SJSA1 (cell line): ENCODE results near the gene PRKN. TPM values are rescaled to one million over a fixed set of nuclear protein-coding genes. Genes with fewer than 3 reads are reported as not detected.

Experiments
- DNase-seq, 2 experiments: peaks; one replicate each; pipeline ENCODE4 v3.0.0-alpha.2; 2015 to 2020; ENCODE audit warnings: low spot score in 2 of 2, low read depth in 1 of 2
- H3K27ac ChIP-seq: fragments of 250-450 bp; sonication (Bioruptor Pico); 2 replicates; pipeline ENCODE4 v1.5.1; 2020; ENCODE audit warnings: mild to moderate bottlenecking, moderate library complexity
- H3K27me3 ChIP-seq: fragments of 250-450 bp; sonication (Bioruptor Pico); replicated peaks from 2 replicates; pipeline ENCODE4 v1.5.1; 2020; ENCODE audit warnings: mild to moderate bottlenecking, moderate library complexity
- H3K36me3 ChIP-seq: fragments of 250-450 bp; sonication (Bioruptor Pico); 2 replicates; pipeline ENCODE4 v1.5.1; 2020; ENCODE audit warnings: mild to moderate bottlenecking
- H3K4me1 ChIP-seq: fragments of 250-450 bp; sonication (Bioruptor Pico); replicated peaks from 2 replicates; pipeline ENCODE4 v1.6.1; 2021; ENCODE audit warnings: mild to moderate bottlenecking
- H3K4me3 ChIP-seq: fragments of 250-450 bp; sonication (Bioruptor Pico); 2 replicates; pipeline ENCODE4 v1.5.1; 2020; ENCODE audit warnings: mild to moderate bottlenecking
- H3K9me3 ChIP-seq: fragments of 250-450 bp; sonication (Bioruptor Pico); replicated peaks from 2 replicates; pipeline ENCODE4 v1.5.1; 2020; ENCODE audit warnings: mild to moderate bottlenecking
- total RNA-seq: library from RNA; depleted of rRNA; stranded (reverse); fragments of >200 nt; shearing (Covaris generic); gene quantifications from 2 replicates; pipeline ENCODE4 v1.2.3, GENCODE V29; 2014

The PRKN gene
- total RNA-seq, 1 experiment from 2014 or later: not detected

DNA sequence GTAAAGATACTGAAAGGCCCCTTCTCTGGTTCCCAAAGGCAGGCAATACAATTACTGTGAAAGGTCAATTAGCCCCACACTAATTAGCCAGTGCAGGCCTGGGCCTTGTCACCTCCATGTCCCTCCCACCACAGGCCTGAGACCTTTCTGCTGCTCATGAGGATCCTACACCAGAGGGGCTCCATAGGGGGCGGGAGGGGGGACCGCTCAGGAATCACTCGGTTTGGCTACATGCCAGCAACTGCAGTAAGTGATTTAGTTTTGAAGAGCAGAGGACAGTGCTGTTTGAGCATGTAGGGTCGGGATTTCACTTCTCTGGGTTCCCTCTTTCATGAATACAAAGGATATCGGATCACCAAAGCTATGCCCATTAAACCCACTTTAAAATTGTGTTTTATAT is 455.6 kb downstream of the PRKN start:
- Histone ChIP-seq H3K4me1 (no peaks in the 10 kb centered on the region), H3K36me3 (no peaks in the 10 kb centered on the region)

DNA sequence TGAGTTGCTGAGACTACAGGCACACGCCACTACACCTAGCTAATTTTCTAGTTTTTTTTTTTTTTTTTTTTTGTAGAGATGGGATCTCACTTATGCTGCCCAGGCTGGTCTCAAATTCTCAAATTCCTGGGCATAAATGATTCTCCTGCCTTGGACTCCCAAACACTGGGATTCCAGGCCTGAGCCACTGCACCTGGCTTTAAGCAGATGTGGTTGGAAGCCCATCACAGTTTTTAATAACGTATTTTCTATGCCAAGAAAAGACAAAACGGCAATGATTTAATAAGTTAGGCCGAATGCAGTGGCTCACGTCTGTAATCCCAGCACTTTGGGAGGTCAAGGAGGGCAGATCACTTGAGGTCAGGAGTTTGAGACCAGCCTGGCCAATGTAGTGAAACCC is 456.6 kb downstream of the PRKN start:
- H3K4me1 ChIP-seq: no peaks in the 10 kb centered on the region
- peaks cover 4% of the 10 kb centered on the region; the same call in 1 of the 2 replicates for H3K9me3 ChIP-seq
- DNase-seq: no peak
- no peaks in the 10 kb centered on the region for H3K27me3 ChIP-seq
- H3K4me3 ChIP-seq: no peak overlapping the region
- H3K36me3 ChIP-seq: no peaks in the 10 kb centered on the region
- H3K27ac ChIP-seq: no peak overlapping the region

More for the DNA sequence above, 455.6 kb downstream of the PRKN start:
- H3K4me3 ChIP-seq: no peak overlapping the region
- no peak overlapping the region for H3K27ac ChIP-seq
- H3K9me3 ChIP-seq: peaks cover 4% of the 10 kb centered on the region; the same call in 1 of the 2 replicates
- DNase-seq: no peak
- H3K27me3 ChIP-seq: no peaks in the 10 kb centered on the region

DNA sequence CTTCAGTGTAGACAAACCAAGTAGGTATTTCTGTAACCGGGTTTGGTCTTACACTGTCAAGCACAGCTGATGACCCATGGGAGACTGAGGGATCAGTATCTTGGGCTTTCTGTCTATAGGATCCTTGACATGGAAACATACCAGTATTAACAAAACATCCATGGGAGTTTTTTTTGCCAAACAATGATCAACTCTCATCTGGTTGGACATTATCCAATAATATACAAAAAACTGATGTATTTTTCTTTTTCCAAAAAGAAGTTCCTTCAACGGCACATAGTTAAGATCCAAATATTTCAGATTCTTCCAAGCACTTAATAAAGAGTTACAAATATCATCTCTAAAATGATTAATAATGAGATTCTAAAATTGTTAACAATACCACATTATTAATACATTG is 459.9 kb downstream of the PRKN start:
- no peaks in the 10 kb centered on the region for H3K27me3 ChIP-seq
- no peak overlapping the region for H3K4me3 ChIP-seq
- H3K9me3 ChIP-seq: peaks cover 4% of the 10 kb centered on the region; the same call in 1 of the 2 replicates
- H3K36me3 ChIP-seq: no peaks in the 10 kb centered on the region
- H3K27ac ChIP-seq: no peak overlapping the region
- no peak for DNase-seq
- H3K4me1 ChIP-seq: no peaks in the 10 kb centered on the region

DNA sequence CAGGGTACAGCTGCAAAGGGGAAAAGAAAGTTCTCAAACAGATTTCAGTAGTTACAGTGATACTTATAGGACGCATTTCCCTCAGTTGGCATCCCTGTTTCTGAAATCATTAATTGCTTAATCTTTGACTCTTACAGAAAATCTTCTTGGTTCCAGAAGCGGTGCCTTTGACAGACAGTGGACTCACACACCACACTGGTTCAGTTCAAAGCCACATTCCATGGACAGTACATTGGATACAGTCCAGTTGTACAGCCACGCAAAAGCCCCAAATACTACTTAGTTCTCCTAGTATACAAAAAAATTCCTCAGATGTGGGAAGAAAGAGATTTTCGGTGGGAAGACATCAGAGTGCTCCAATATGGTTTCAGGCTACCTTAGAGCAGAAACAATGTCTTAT is 460.4 kb downstream of the PRKN start:
- H3K27me3 ChIP-seq: no peaks in the 10 kb centered on the region
- no peaks in the 10 kb centered on the region for H3K36me3 ChIP-seq
- peaks cover 4% of the 10 kb centered on the region; the same call in 1 of the 2 replicates for H3K9me3 ChIP-seq
- no peak for DNase-seq
- H3K4me3 ChIP-seq: no peak overlapping the region
- H3K27ac ChIP-seq: no peak overlapping the region
- no peaks in the 10 kb centered on the region for H3K4me1 ChIP-seq

DNA sequence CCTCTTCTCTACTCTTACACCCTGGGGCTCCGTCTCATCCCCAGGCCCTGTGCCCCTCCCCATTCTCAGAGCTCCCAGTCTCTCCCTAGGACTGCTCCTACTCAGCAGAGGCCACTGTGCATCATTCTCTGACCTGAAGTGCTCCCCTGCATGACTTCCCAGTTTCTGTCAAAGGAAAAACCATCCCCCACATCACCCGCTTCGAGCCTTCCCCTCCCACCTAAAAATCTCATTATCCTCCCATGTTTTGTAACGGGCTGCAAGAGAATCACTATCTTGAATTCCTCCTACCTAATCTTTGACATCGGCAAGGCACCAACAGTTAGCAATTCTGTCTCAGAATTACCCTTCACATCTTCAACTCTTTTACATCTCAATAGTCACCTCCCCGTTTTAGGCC is 463.0 kb downstream of the PRKN start:
- DNase-seq: no peak
- Histone ChIP-seq H3K9me3 (peaks cover 9% of the 10 kb centered on the region; the same call in 1 of the 2 replicates), H3K4me1 (no peaks in the 10 kb centered on the region), H3K27ac (no peak overlapping the region), H3K27me3 (no peaks in the 10 kb centered on the region), H3K36me3 (no peaks in the 10 kb centered on the region), H3K4me3 (no peak overlapping the region)

DNA sequence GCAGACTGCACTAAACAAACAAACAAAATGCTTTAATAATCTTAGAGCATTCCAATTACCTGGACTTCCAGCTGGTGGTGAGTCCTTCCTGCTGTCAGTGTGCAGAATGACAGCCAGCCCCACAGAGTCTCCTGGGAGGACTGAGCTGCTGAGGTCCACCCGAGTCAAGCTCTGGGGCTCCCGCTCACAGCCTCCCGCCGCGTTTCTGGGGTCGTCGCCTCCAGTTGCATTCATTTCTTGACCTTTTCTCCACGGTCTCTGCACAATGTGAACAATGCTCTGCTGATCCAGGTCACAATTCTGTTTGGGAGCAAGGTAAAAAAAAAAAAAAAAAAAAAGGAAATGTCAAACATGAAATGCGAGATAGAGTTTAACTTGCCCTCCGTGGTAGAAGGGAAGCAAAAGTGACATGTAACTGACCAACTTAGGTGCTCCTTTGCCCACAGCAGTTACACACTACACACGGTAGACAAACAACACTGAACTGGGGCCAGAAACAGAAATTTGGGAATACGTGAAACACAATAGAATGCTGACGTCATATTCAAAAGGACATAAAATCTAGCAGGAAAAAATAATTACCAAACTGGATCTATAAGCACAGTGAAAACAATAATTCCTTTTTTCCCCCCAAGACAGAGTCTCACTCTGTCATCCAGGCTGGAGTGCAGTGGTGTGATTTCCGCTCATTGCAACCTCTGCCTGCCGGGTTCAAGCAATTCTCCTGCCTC is 464.9 kb downstream of the PRKN start:
- Histone ChIP-seq H3K36me3 (no peaks in the 10 kb centered on the region), H3K4me1 (no peaks in the 10 kb centered on the region), H3K27ac (no peak overlapping the region), H3K9me3 (peaks cover 5% of the 10 kb centered on the region; the same call in 1 of the 2 replicates), H3K4me3 (no peak overlapping the region), H3K27me3 (no peaks in the 10 kb centered on the region)
- DNase-seq: no peak

DNA sequence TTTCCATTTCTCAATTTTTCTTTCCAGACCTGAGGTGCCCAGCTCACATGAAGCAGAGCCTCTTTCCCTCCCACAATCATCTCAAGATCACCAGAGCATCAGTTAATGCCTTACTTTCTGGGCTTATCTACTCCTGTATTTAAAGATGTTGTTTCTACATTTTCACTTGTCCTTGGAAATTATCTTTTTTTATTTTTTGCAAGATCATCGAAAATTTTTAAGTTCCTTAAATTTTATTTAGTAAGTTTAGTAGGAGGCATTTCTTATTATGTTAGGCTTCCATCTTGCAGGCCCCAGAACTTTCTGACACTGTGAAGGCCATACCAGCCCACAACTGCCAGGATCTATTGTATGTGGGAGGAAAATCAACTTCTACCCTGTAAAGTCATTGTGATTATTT is 466.0 kb downstream of the PRKN start:
- Histone ChIP-seq H3K27me3 (no peaks in the 10 kb centered on the region), H3K4me3 (no peak overlapping the region), H3K9me3 (peaks cover 5% of the 10 kb centered on the region; the same call in 1 of the 2 replicates), H3K36me3 (no peaks in the 10 kb centered on the region), H3K4me1 (no peaks in the 10 kb centered on the region), H3K27ac (no peak overlapping the region)
- no peak for DNase-seq

DNA sequence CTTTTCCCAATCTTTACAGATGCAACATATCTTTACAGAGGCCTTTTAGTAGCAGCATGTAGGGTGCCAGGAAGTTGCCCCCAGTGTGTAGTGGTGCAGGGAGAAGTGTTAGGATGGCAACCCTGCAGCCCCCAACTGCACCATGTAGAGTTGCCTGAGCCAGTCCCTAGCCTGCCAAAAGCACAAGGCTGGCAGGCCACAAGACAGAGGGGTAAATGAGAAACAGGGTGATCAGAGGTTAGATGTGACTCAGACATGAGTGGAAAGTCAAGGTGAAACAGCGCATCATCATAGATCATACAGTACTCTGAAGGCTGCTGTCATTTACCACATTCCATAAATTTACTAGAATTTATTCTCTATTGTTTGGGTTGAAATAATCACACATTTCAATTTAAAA is 467.5 kb downstream of the PRKN start:
- Histone ChIP-seq H3K27me3 (no peaks in the 10 kb centered on the region), H3K36me3 (no peaks in the 10 kb centered on the region), H3K9me3 (peaks cover 5% of the 10 kb centered on the region; the same call in 1 of the 2 replicates), H3K27ac (no peak overlapping the region), H3K4me1 (no peaks in the 10 kb centered on the region), H3K4me3 (no peak overlapping the region)
- no peak for DNase-seq

DNA sequence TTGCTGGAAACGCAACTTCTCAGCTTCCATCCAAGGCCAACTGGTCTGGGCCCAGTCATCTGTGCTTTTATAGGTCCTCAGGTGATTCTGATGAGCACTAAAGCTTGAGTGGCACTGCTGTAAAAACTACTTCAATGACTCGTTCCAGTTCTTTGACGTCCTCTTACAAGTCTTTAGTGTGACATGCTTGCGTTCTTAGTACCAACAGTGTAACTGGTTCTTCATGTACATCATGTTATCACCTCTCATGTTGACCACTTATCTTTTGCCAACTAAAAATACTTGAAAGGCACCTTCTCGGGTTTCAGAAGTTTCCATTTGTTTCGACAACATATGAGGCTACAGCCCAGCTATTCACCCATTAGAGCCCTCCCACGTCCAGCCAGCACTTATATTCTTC is 468.9 kb downstream of the PRKN start:
- H3K4me3 ChIP-seq: no peak overlapping the region
- H3K4me1 ChIP-seq: no peaks in the 10 kb centered on the region
- no peak for DNase-seq
- no peaks in the 10 kb centered on the region for H3K27me3 ChIP-seq
- H3K27ac ChIP-seq: no peak overlapping the region
- peaks cover 5% of the 10 kb centered on the region; the same call in 1 of the 2 replicates for H3K9me3 ChIP-seq
- H3K36me3 ChIP-seq: no peaks in the 10 kb centered on the region

DNA sequence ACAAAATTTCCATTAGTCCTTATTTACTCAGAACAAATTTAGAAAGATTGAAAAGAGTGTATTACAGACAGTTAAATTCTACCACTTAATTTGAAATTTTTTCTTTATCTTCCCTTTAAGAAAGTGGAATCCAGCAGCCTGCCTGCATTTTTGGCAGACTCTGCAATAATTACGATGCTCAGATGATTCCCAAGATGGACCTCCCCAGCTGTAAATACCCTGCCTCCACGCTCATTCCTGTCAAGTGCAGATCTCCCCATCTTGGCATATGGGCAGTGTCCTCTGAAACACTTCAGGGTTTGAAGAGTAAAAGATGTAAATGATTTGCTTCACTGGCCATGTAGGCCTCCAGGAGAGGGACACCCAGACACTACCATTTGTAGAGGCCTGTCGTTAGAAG is 471.2 kb downstream of the PRKN start:
- Histone ChIP-seq H3K9me3 (peaks cover 5% of the 10 kb centered on the region; the same call in 1 of the 2 replicates), H3K27ac (no peak overlapping the region), H3K36me3 (no peaks in the 10 kb centered on the region), H3K4me3 (no peak overlapping the region), H3K27me3 (no peaks in the 10 kb centered on the region), H3K4me1 (no peaks in the 10 kb centered on the region)
- DNase-seq: no peak

DNA sequence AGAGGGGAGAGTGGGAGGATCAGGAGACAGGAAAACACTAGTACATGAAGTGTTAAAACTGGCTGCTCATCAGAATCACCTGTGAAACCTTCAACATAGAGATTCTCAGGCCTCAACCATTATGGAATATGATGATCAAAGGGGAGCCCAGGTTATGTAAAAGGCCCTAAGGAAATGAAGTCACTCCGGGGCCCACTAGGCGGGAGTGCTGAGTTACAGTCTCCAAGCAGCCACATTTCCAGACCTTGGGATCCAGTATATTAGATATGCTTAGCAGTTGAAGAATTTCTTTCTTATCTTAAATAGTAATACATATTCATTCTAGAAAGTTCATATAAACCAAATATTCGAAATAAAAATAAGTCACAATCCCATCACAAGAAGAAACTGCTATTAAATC is 476.3 kb downstream of the PRKN start:
- no peak overlapping the region for H3K4me3 ChIP-seq
- no peak for DNase-seq

DNA sequence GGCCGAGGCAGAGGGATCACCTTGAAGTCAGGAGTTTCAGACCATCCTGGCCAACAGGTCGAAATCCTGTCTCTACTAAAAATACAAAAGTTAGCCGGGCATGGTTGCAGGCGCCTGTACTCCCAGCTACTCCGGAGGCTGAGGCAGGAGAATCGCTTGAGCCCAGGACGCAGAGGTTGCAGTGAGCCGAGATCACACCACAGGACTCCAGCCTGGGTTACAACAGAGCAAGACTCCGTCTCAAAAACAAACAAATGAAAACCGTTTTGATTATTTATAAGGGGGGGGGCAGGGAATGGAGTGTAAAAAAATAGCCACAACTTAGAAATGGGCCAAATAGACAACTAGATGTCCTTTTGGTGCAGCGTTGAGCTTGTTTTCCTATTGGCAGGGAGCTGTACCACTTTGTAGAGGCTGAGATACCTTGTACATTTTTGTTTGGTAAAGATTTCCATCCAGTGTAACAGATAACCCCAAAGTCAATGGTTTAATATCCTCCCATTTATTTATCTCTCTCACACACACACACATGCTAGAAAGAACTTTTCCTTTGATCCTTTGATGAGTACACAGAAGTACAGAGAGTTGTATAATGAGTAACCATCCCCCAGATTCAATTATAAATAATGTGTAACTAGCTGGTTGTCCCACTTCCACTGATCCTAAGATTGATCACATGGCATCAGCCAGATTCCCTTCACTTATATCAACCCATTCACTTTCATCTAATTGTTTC is 477.5 kb downstream of the PRKN start:
- DNase-seq: no peak
- no peak overlapping the region for H3K27ac ChIP-seq
- no peaks in the 10 kb centered on the region for H3K9me3 ChIP-seq
- no peaks in the 10 kb centered on the region for H3K36me3 ChIP-seq
- H3K4me3 ChIP-seq: no peak overlapping the region
- no peaks in the 10 kb centered on the region for H3K27me3 ChIP-seq
- no peaks in the 10 kb centered on the region for H3K4me1 ChIP-seq

More for the DNA sequence above, 476.3 kb downstream of the PRKN start:
- Histone ChIP-seq H3K27me3 (no peaks in the 10 kb centered on the region), H3K36me3 (no peaks in the 10 kb centered on the region), H3K9me3 (no peaks in the 10 kb centered on the region), H3K27ac (no peak overlapping the region), H3K4me1 (no peaks in the 10 kb centered on the region)

DNA sequence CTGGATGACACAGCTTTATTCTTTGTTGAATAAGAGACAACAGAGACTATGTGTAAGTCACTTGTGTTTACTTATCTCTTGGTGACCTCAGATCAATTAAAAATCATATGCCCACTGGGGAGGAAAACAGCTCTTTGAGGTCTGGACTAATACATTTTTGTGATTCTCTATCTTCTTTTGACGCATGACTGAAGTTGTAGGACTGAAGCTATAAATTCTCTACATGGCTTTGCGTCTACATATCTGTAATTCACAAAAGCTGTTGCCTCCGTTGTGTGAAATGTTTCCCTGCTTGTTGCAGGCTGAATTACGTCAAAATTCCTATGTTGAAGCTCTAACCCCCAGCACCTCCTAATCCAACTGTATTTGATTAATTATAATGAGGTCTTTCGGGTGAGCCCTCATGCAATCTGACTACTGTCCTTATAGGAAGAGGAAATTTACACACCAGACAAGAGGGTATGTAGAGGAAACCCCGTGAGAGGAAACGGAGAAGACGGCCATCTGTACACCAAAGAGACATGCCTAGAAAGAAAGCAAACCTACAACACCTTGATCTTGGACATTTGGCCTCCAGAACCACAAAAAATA is 481.6 kb downstream of the PRKN start:
- Histone ChIP-seq H3K4me1 (no peaks in the 10 kb centered on the region), H3K27me3 (no peaks in the 10 kb centered on the region), H3K4me3 (no peak overlapping the region)

DNA sequence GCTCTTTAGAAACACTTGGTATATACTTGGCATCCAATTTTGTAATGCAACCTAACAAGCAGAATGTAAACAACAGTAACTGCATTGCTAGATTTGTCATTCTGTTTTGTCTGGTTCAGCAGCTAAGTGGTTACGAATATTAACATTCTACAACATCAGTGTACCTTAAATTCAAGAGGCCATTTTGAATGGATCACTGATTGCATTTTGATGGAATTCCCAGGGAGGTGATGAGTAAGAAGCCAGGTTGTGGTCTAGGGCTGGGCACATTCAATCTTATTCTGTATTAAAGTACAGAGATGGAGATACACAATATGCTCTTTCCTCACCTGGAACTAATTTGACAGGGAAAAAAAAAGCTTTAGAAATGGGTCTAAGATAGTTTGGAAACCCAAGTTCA is 483.5 kb downstream of the PRKN start:
- Histone ChIP-seq H3K27ac (no peak overlapping the region), H3K4me1 (no peaks in the 10 kb centered on the region), H3K27me3 (no peaks in the 10 kb centered on the region), H3K36me3 (no peaks in the 10 kb centered on the region), H3K9me3 (no peaks in the 10 kb centered on the region), H3K4me3 (no peak overlapping the region)
- DNase-seq: no peak

More for the DNA sequence above, 481.6 kb downstream of the PRKN start:
- Histone ChIP-seq H3K9me3 (no peaks in the 10 kb centered on the region), H3K27ac (no peak overlapping the region), H3K36me3 (no peaks in the 10 kb centered on the region)
- no peak for DNase-seq
